ENCODE results near the gene KCNH4.

- TF ChIP-seq CTCF (conservative IDR thresholded peaks at IDR 0.05; ENCODE audit: low read depth, low read length): no peak
- no peak for TF ChIP-seq EZH2 (IDR thresholded peaks at IDR 0.05; ENCODE audit: borderline replicate concordance, low read depth, low read length, poor library complexity, severe bottlenecking)
These were observed 63.4 kb downstream of the KCNH4 start for GRCh38 chr17:42117397-42118125.
